OCI-LY7 (cell line): ENCODE results near the gene LRRC7. TPM values are rescaled to one million over a fixed set of nuclear protein-coding genes. Genes with fewer than 3 reads are reported as not detected.

Experiments
- BruUV-seq: library from RNA; stranded (reverse); fragments of 400-500 nt; replicated peaks from 2 replicates; lab custom pipeline; 2021; lab: Mats Ljungman, UMichigan
- CTCF ChIA-PET: fragments of 300-600 bp; sonication (Branson Sonifier 250); formaldehyde crosslinking; loops from one replicate; lab custom pipeline; 2022; ENCODE audit warnings: antibody characterized with exemption; ENCODE audit not compliant: unreplicated experiment; lab: Charles Lee
- POLR2A ChIA-PET: fragments of 300-600 bp; sonication (Branson Sonifier 250); formaldehyde crosslinking; loops from one replicate; lab custom pipeline; 2022; ENCODE audit warnings: antibody characterized with exemption; lab: Charles Lee
- DNase-seq: peaks from one replicate; pipeline ENCODE4 v3.0.0-alpha.2; 2015; ENCODE audit warnings: low spot score
- H2AFZ ChIP-seq: fragments of 200-600 bp; sonication (generic), shearing (Covaris generic); 2 replicates; pipeline ENCODE4 v1.6.1; 2014; ENCODE audit warnings: mild to moderate bottlenecking, antibody characterized with exemption, low read length, moderate library complexity
- H3K27ac ChIP-seq: fragments of 200-600 bp; sonication (generic); 2 replicates; pipeline ENCODE4 v1.5.1; 2014; ENCODE audit warnings: mixed run types, low read depth, mild to moderate bottlenecking, moderate library complexity, low read length, inconsistent platforms; ENCODE audit not compliant: poor library complexity, severe bottlenecking
- H3K36me3 ChIP-seq: fragments of 200-600 bp; sonication (generic); 2 replicates; pipeline ENCODE4 v1.6.1; 2014; ENCODE audit warnings: mild to moderate bottlenecking, antibody characterized with exemption, low read length, moderate library complexity, mixed read lengths; ENCODE audit not compliant: insufficient read depth
- H3K4me1 ChIP-seq: fragments of 200-600 bp; sonication (generic); 2 replicates; pipeline ENCODE4 v1.5.1; 2014; ENCODE audit warnings: mild to moderate bottlenecking, low read length; ENCODE audit not compliant: insufficient read depth, poor library complexity, severe bottlenecking
- H3K4me2 ChIP-seq: fragments of 200-600 bp; sonication (generic); 2 replicates; pipeline ENCODE4 v1.6.1; 2014; ENCODE audit warnings: mild to moderate bottlenecking, low read length
- H3K4me3 ChIP-seq: fragments of 200-600 bp; sonication (generic); 2 replicates; pipeline ENCODE4 v1.5.1; 2014; ENCODE audit warnings: mild to moderate bottlenecking, low read depth, low read length; ENCODE audit not compliant: poor library complexity, severe bottlenecking
- H3K79me2 ChIP-seq: fragments of 200-600 bp; sonication (generic); 2 replicates; pipeline ENCODE4 v1.6.1; 2016; ENCODE audit warnings: low read depth, mild to moderate bottlenecking, low read length, moderate library complexity, mixed read lengths; ENCODE audit not compliant: insufficient read depth
- H3K9me2 ChIP-seq: fragments of 200-600 bp; sonication (generic); 2 replicates; pipeline ENCODE4 v1.6.1; 2016; ENCODE audit warnings: mild to moderate bottlenecking, low read length, mixed read lengths; ENCODE audit not compliant: insufficient read depth
- H3K9me3 ChIP-seq: fragments of 200-600 bp; sonication (generic); 2 replicates; pipeline ENCODE4 v1.6.1; 2014; ENCODE audit warnings: mild to moderate bottlenecking, mixed run types, low read length, mixed read lengths
- H4K20me1 ChIP-seq: fragments of 200-600 bp; sonication (generic); 2 replicates; pipeline ENCODE4 v1.6.1; 2014; ENCODE audit warnings: mild to moderate bottlenecking, antibody characterized with exemption, low read length, moderate library complexity, mixed read lengths; ENCODE audit not compliant: insufficient read depth
- EZH2phosphoT487 ChIP-seq: fragments of 200-600 bp; sonication (generic); IDR thresholded peaks from 2 replicates; pipeline ENCODE4 v1.6.1; 2018; ENCODE audit warnings: low read depth, borderline replicate concordance, mild to moderate bottlenecking, mixed run types, antibody characterized with exemption, low read length, moderate library complexity, mixed read lengths
- intact Hi-C: fragments of 100-400 bp; cut with micrococcal nuclease; formaldehyde crosslinking; loops from one replicate; pipeline ENCODE4 v1.10.0; 2022; ENCODE audit not compliant: unreplicated experiment
- total RNA-seq, 2 experiments: library from RNA; depleted of rRNA in 1 of 2; stranded (reverse); fragments of >200 nt in 1 of 2; shearing (Covaris generic) in 1 of 2; gene quantifications; 2 replicates each; pipeline ENCODE4 v1.2.3, GENCODE V29; 2014 to 2022
- TF ChIP-seq, protein P1 (sequence below): fragments of 200-600 bp; sonication (generic); conservative IDR thresholded peaks from 2 replicates; pipeline ENCODE4 v1.5.1; 2014; ENCODE audit warnings: mild to moderate bottlenecking, antibody characterized with exemption, low read length, moderate library complexity, mixed read lengths

The LRRC7 gene
- total RNA-seq, 2 experiments from 2014 or later: not detected

DNA sequence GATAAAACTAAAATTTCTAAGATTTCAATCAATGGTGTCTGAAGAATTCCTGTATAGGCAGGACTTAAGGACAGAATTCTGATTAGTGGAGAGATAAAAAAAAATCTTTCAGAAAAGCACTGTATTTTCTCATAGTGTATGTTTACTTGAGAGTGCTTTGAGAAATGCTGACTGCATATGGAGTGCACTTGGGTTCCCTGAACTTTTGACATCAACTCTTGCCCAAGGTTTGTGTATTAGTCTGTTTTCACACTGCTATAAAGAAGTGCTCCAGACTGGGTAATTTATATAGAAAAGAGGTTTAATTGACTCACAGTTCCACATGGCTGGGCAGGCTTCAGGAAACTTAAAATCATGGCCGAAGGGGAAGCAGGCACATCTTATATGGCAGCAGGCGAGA, 362.7 kb downstream of the LRRC7 start:
- Histone ChIP-seq H3K4me3 (no peak overlapping the region), H4K20me1 (no peaks in the 10 kb centered on the region), H3K4me1 (no peaks in the 10 kb centered on the region), H3K36me3 (no peaks in the 10 kb centered on the region), H3K79me2 (no peaks in the 10 kb centered on the region), H3K9me3 (no peaks in the 10 kb centered on the region), H3K4me2 (no peak overlapping the region), H2AFZ (no peak overlapping the region), H3K27ac (no peak overlapping the region), H3K9me2 (no peaks in the 10 kb centered on the region)
- DNase-seq: no peak
- TF ChIP-seq, protein P1, sequence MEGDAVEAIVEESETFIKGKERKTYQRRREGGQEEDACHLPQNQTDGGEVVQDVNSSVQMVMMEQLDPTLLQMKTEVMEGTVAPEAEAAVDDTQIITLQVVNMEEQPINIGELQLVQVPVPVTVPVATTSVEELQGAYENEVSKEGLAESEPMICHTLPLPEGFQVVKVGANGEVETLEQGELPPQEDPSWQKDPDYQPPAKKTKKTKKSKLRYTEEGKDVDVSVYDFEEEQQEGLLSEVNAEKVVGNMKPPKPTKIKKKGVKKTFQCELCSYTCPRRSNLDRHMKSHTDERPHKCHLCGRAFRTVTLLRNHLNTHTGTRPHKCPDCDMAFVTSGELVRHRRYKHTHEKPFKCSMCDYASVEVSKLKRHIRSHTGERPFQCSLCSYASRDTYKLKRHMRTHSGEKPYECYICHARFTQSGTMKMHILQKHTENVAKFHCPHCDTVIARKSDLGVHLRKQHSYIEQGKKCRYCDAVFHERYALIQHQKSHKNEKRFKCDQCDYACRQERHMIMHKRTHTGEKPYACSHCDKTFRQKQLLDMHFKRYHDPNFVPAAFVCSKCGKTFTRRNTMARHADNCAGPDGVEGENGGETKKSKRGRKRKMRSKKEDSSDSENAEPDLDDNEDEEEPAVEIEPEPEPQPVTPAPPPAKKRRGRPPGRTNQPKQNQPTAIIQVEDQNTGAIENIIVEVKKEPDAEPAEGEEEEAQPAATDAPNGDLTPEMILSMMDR: no peak
- no peak for TF ChIP-seq EZH2phosphoT487
- intact Hi-C loops: no loop called here
- CTCF ChIA-PET: no interaction called here
- POLR2A ChIA-PET: no interaction called here
- no TSS peak for BruUV-seq

DNA sequence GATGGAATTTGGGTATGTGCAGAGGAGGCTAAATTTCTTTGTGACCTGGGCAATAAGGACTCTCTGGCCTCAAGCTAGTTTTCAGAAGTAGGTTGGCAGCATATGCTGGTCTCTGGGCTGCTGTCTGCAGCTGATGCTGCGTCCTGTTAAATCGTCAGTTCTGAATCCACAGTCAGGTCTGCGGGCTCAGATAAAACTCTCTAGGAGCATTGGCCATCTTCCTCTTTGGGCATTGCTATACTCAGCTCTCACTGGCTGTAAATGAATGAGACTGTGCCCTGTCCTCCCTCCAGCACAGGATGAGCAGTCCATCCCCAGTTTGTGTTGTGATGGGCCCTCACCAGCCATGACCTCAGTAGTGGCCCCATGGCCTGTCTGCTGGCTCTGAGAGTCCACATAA, 365.0 kb downstream of the LRRC7 start:
- Histone ChIP-seq H3K4me3 (no peak overlapping the region), H3K27ac (no peak overlapping the region), H3K9me2 (no peaks in the 10 kb centered on the region), H3K4me2 (no peak overlapping the region), H3K36me3 (no peaks in the 10 kb centered on the region), H3K79me2 (no peaks in the 10 kb centered on the region), H4K20me1 (no peaks in the 10 kb centered on the region), H3K4me1 (no peaks in the 10 kb centered on the region), H2AFZ (no peak overlapping the region), H3K9me3 (no peaks in the 10 kb centered on the region)
- BruUV-seq: no TSS peak
- no peak for DNase-seq
- POLR2A ChIA-PET: no interaction called here
- CTCF ChIA-PET: no interaction called here
- TF ChIP-seq EZH2phosphoT487: no peak
- intact Hi-C loops: no loop called here

DNA sequence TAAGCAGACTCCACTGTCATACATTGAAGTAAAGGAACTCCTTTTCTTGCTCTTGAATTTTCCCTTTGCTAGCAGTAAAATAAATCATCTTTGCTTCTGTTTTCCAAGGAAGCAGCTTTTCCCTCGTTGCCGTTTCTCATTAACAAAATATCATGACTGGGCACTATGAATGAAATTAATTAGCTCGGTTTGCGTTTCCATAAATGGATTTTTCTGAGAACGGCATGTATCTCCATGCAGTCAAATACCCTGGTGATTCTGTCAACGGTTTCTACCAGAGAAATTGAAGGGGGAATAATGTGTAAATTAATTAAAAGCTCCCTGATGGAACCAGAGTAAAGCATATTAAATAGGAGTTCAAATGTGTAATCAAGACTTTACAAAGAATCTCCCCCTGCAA, 372.5 kb downstream of the LRRC7 start:
- TF ChIP-seq, protein P1: no peak
- TF ChIP-seq EZH2phosphoT487: no peak
- intact Hi-C loops: no loop called here
- Histone ChIP-seq H3K27ac (no peak overlapping the region), H3K4me3 (no peak overlapping the region), H3K4me2 (no peak overlapping the region), H3K9me3 (no peaks in the 10 kb centered on the region), H2AFZ (no peak overlapping the region), H3K36me3 (no peaks in the 10 kb centered on the region), H4K20me1 (no peaks in the 10 kb centered on the region), H3K79me2 (no peaks in the 10 kb centered on the region), H3K4me1 (no peaks in the 10 kb centered on the region), H3K9me2 (no peaks in the 10 kb centered on the region)
- no TSS peak for BruUV-seq
- no peak for DNase-seq
- POLR2A ChIA-PET: no interaction called here
- CTCF ChIA-PET: no interaction called here
